H1 (cell line): ENCODE data around the gene PDE8B. TPM values are rescaled to one million over a fixed set of nuclear protein-coding genes. Genes with fewer than 3 reads are reported as not detected.

Experiments
- CBX8 ChIP-seq: fragments of 300-800, 300-1000 bp; sonication (generic); IDR thresholded peaks from 2 replicates; pipeline ENCODE4 v1.7.1; 2016; ENCODE audit warnings: low read depth, low read length, borderline replicate concordance
- CHD2 ChIP-seq: IDR thresholded peaks from 2 replicates; pipeline ENCODE4 v1.6.1; 2012; ENCODE audit warnings: low read length, improper control_type of control experiment
- JUN ChIP-seq: IDR thresholded peaks from 2 replicates; pipeline ENCODE4 v1.6.1; 2011; ENCODE audit warnings: low read depth, mild to moderate bottlenecking, improper control_type of control experiment, low read length
- KDM1A ChIP-seq: fragments of 200-600, 300-600 bp; sonication (generic); IDR thresholded peaks from 2 replicates; pipeline ENCODE4 v1.7.1; 2016; ENCODE audit warnings: mild to moderate bottlenecking, low read length, borderline replicate concordance
- PHF8 ChIP-seq: fragments of 200-600 bp; sonication (generic); conservative IDR thresholded peaks from 2 replicates; pipeline ENCODE4 v1.7.1; 2012; ENCODE audit warnings: low read depth, mild to moderate bottlenecking, inconsistent platforms, low read length, moderate library complexity
- POLR2AphosphoS5 ChIP-seq: IDR thresholded peaks from 2 replicates; pipeline ENCODE4 v1.6.1; 2011; ENCODE audit warnings: low read depth, low read length
- POU5F1 ChIP-seq: IDR thresholded peaks from 2 replicates; pipeline ENCODE4 v1.6.1; 2011; ENCODE audit warnings: low read depth, mild to moderate bottlenecking, low read length, moderate library complexity
- RAD21 ChIP-seq, 2 experiments: IDR thresholded peaks in 1 of 2; conservative IDR thresholded peaks in 1 of 2; 2 replicates each; pipeline ENCODE4 v1.6.1; 2011; ENCODE audit warnings: low read depth in 2 of 2, low read length in 2 of 2, improper control_type of control experiment in 1 of 2, inconsistent platforms in 1 of 2, mild to moderate bottlenecking in 1 of 2, moderate library complexity in 1 of 2
- SIRT6 ChIP-seq: IDR thresholded peaks from one replicate; pipeline ENCODE4 v1.7.1; 2012; ENCODE audit warnings: low read length, inconsistent platforms
- TAF1 ChIP-seq: IDR thresholded peaks from 2 replicates; pipeline ENCODE4 v1.6.1; 2011; ENCODE audit warnings: mild to moderate bottlenecking, low read depth, low read length
- TEAD4 ChIP-seq: IDR thresholded peaks from 2 replicates; pipeline ENCODE4 v1.6.1; 2012; ENCODE audit warnings: low read depth, low read length, inconsistent platforms, mixed read lengths
- ZNF274 ChIP-seq: IDR thresholded peaks from 2 replicates; pipeline ENCODE4 v1.7.0; 2012; ENCODE audit warnings: low read length, borderline replicate concordance; ENCODE audit errors: extremely low read depth
- polyA plus RNA-seq, 7 experiments: library from polyadenylated mRNA; depleted of rRNA in 3 of 7; stranded (reverse) in 5 of 7; unstranded in 2 of 7; fragments of >200 nt in 5 of 7; fragments of 200-250 nt in 2 of 7; gene quantifications; 1 replicate in 5 of 7; 2 replicates in 1 of 7; 4 replicates in 1 of 7; pipeline versions ENCODE4 v1.2.1 to v1.2.3, GENCODE V29; 2011 to 2013; ENCODE audit warnings: missing spikeins in 2 of 7, mixed read lengths in 2 of 7
- total RNA-seq: library from RNA; stranded (reverse); fragmentation: NEBNext Ultra II Directional; extraction: Animal tissue kit (Norgen Biotek cat#: 25700); gene quantifications from 2 replicates; pipeline ENCODE4 v1.2.1, GENCODE V29; 2021
- TF ChIP-seq, protein P1 (sequence below): fragments of 300-600 bp; sonication (generic); IDR thresholded peaks from 2 replicates; pipeline ENCODE4 v1.7.1; 2012; ENCODE audit warnings: low read length, moderate library complexity, mild to moderate bottlenecking, inconsistent platforms; ENCODE audit not compliant: insufficient replicate concordance

The PDE8B gene
- total and polyA plus RNA-seq, 2 of the 8 experiments (the other 6 are each of a cell fraction or from before 2014, with no cell fraction given) = 0.32 to 1.1 TPM

DNA sequence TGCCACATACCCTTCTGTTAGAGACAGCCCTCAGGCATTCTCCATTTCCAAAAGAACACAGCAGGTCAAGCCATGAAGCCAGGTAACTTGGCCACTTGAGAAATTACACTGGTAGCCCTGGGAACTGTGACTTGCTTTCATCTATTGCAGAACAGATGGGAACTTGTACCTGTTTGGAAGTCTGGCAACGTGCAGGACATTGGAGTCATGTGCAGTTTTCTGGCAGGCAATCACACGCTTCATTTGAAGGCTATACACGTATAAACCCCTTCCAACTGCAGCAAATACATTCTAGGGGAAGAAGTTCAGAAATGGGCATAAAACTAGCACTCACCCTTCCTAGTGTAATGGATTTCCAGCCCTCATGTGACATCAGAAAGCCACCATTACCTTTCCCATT lies 227.6 kb downstream of the PDE8B start (continued):
- TF ChIP-seq, protein P1, sequence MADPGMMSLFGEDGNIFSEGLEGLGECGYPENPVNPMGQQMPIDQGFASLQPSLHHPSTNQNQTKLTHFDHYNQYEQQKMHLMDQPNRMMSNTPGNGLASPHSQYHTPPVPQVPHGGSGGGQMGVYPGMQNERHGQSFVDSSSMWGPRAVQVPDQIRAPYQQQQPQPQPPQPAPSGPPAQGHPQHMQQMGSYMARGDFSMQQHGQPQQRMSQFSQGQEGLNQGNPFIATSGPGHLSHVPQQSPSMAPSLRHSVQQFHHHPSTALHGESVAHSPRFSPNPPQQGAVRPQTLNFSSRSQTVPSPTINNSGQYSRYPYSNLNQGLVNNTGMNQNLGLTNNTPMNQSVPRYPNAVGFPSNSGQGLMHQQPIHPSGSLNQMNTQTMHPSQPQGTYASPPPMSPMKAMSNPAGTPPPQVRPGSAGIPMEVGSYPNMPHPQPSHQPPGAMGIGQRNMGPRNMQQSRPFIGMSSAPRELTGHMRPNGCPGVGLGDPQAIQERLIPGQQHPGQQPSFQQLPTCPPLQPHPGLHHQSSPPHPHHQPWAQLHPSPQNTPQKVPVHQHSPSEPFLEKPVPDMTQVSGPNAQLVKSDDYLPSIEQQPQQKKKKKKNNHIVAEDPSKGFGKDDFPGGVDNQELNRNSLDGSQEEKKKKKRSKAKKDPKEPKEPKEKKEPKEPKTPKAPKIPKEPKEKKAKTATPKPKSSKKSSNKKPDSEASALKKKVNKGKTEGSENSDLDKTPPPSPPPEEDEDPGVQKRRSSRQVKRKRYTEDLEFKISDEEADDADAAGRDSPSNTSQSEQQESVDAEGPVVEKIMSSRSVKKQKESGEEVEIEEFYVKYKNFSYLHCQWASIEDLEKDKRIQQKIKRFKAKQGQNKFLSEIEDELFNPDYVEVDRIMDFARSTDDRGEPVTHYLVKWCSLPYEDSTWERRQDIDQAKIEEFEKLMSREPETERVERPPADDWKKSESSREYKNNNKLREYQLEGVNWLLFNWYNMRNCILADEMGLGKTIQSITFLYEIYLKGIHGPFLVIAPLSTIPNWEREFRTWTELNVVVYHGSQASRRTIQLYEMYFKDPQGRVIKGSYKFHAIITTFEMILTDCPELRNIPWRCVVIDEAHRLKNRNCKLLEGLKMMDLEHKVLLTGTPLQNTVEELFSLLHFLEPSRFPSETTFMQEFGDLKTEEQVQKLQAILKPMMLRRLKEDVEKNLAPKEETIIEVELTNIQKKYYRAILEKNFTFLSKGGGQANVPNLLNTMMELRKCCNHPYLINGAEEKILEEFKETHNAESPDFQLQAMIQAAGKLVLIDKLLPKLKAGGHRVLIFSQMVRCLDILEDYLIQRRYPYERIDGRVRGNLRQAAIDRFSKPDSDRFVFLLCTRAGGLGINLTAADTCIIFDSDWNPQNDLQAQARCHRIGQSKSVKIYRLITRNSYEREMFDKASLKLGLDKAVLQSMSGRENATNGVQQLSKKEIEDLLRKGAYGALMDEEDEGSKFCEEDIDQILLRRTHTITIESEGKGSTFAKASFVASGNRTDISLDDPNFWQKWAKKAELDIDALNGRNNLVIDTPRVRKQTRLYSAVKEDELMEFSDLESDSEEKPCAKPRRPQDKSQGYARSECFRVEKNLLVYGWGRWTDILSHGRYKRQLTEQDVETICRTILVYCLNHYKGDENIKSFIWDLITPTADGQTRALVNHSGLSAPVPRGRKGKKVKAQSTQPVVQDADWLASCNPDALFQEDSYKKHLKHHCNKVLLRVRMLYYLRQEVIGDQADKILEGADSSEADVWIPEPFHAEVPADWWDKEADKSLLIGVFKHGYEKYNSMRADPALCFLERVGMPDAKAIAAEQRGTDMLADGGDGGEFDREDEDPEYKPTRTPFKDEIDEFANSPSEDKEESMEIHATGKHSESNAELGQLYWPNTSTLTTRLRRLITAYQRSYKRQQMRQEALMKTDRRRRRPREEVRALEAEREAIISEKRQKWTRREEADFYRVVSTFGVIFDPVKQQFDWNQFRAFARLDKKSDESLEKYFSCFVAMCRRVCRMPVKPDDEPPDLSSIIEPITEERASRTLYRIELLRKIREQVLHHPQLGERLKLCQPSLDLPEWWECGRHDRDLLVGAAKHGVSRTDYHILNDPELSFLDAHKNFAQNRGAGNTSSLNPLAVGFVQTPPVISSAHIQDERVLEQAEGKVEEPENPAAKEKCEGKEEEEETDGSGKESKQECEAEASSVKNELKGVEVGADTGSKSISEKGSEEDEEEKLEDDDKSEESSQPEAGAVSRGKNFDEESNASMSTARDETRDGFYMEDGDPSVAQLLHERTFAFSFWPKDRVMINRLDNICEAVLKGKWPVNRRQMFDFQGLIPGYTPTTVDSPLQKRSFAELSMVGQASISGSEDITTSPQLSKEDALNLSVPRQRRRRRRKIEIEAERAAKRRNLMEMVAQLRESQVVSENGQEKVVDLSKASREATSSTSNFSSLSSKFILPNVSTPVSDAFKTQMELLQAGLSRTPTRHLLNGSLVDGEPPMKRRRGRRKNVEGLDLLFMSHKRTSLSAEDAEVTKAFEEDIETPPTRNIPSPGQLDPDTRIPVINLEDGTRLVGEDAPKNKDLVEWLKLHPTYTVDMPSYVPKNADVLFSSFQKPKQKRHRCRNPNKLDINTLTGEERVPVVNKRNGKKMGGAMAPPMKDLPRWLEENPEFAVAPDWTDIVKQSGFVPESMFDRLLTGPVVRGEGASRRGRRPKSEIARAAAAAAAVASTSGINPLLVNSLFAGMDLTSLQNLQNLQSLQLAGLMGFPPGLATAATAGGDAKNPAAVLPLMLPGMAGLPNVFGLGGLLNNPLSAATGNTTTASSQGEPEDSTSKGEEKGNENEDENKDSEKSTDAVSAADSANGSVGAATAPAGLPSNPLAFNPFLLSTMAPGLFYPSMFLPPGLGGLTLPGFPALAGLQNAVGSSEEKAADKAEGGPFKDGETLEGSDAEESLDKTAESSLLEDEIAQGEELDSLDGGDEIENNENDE = no peak
- TF ChIP-seq POLR2AphosphoS5 (no peak), SIRT6 (no peak), ZNF274 (no peak), PHF8 (no peak), JUN (no peak), TEAD4 (no peak), POU5F1 (no peak), RAD21 (IDR thresholded peaks at IDR 0.05 in 1 of 2, conservative IDR thresholded peaks at IDR 0.05 in 1 of 2; ENCODE audit: low read depth in 2 of 2, low read length in 2 of 2) (no peak), TAF1 (no peak), CHD2 (no peak), KDM1A (no peak), CBX8 (no peak)
